Esophagus squamous epithelium (tissue), 4 donors: ENCODE measurements around the gene ZSWIM5.

Experiments
- CTCF ChIP-seq, 6 experiments: fragments of 450-650 bp in 4 of 6; fragments of 200-600 bp in 2 of 6; sonication (generic) in 2 of 6; IDR thresholded peaks; one replicate each; pipeline ENCODE4 v1.5.1; 2016 to 2019; ENCODE audit warnings: antibody characterized with exemption in 6 of 6, mild to moderate bottlenecking in 4 of 6, moderate library complexity in 4 of 6
- POLR2A ChIP-seq, 4 donors: fragments of 450-650 bp; IDR thresholded peaks; one replicate each; pipeline ENCODE4 v1.6.1; 2017; ENCODE audit warnings: antibody characterized with exemption in 4 of 4, mild to moderate bottlenecking in 4 of 4, moderate library complexity in 3 of 4

DNA sequence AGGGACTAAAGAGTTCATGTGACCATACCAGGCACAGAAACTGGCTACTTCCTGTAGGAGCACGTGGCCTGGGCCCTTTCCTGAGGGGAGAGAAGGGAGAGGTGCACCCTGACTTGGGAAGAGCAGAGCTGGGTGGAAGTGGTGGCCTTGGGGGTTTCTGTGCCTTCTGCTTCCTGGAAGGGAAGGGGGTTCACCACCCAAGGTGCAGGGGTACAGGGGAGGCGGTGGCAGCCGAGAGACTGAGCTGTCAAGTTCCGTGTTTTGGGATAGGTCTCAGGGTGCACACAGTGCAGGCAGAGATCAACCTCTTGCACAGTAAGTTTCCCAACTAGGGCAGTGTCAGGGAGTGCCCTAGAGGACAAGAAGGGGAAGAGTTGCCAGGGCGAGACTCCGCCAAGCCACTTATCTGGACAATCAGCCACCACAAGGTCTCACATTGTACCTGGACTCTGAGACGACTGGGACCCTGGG, 205.4 kb downstream of the ZSWIM5 start:
- no peak for TF ChIP-seq CTCF (IDR thresholded peaks at IDR 0.05)
- TF ChIP-seq POLR2A (IDR thresholded peaks at IDR 0.05) = no peak
